Measurements from ENCODE around the gene COPS6. TPM values are rescaled to one million over a fixed set of nuclear protein-coding genes. Genes with fewer than 3 reads are reported as not detected.

Gene COPS6
- total and polyA plus RNA-seq, 2 donors (not counting 1 experiment from before 2014, with no cell fraction given) = 76.5 to 79.6 TPM

GRCh38 chr7:100124301-100125230 lies 35.8 kb downstream of the COPS6 start:
- 58% methylated on average over 2 of the region's 4 CpGs for WGBS (ENCODE audit: insufficient coverage)

More at GRCh38 chr7:100124301-100125230, 35.8 kb downstream of the COPS6 start:
- Histone ChIP-seq H3K27ac (ENCODE audit: low read length in 2 of 2) (peak overlapping the region in 1 of 2 donors; percentile 19), H3K4me1 (ENCODE audit: control insufficient read depth in 2 of 2, insufficient read depth in 2 of 2, low read length in 2 of 2) (peaks cover 29 to 42% of the 10 kb centered on the region in 2 donors), H4K20me1 (ENCODE audit: control insufficient read depth, insufficient read depth, low read length, poor library complexity, severe bottlenecking) (no peaks in the 10 kb centered on the region), H3K36me3 (replicated peaks in 1 of 2; ENCODE audit: control extremely low read depth in 1 of 2, control insufficient read depth in 1 of 2, extremely low read depth in 1 of 2, insufficient read depth in 2 of 2, low read length in 1 of 2) (no peaks in the 10 kb centered on the region), H2AFZ (ENCODE audit: insufficient read depth, low read depth, low read length, poor library complexity, severe bottlenecking) (no peak overlapping the region), H3K9ac (ENCODE audit: low read length) (no peak overlapping the region), H3K4me2 (replicated peaks; ENCODE audit: low read depth, low read length, poor library complexity, severe bottlenecking) (peak overlapping the region; percentile 1), H3K79me2 (ENCODE audit: control insufficient read depth, insufficient read depth, low read length) (peaks cover 23% of the 10 kb centered on the region), H3K27me3 (replicated peaks in 1 of 4; ENCODE audit: control extremely low read depth in 1 of 4, control insufficient read depth in 3 of 4, insufficient read depth in 4 of 4, low read length in 3 of 4) (no peaks in the 10 kb centered on the region), H3K9me3 (ENCODE audit: control extremely low read depth in 1 of 3, control insufficient read depth in 2 of 3, insufficient read depth in 1 of 3, low read length in 2 of 3) (no peaks in the 10 kb centered on the region), H3K4me3 (ENCODE audit: control extremely low read depth in 1 of 5, extremely low read depth in 1 of 5, insufficient read depth in 1 of 5, low read depth in 2 of 5, low read length in 4 of 5) (no peak overlapping the region)
- POLR2A ChIA-PET = interaction anchor here (0.6 to 2.6 kb wide), 6 partner anchors 23 to 490 kb away, joined by 3 to 37 read pairs (median 4); partner anchors contain the start of genes AP4M1, MCM7 and ZCWPW1
- no peak for ATAC-seq (ENCODE audit: low read depth)
- Mint-ChIP-seq H3K4me1 (peaks cover 46% of the 10 kb centered on the region), H3K4me3 (peak overlapping the region; percentile 32), H3K27me3 (no peaks in the 10 kb centered on the region), H3K9me3 (ENCODE audit: insufficient read depth) (no peaks in the 10 kb centered on the region), H3K27ac (peak overlapping the region; percentile 46)
- intact Hi-C loops (cut with micrococcal nuclease) = no loop called here
- CTCF ChIA-PET = interaction anchor here (0.6 to 2.9 kb wide), 7 partner anchors 8 to 773 kb away, joined by 3 to 25 read pairs (median 5); partner anchors contain the start of genes AP4M1 and MCM7
- no peak for TF ChIP-seq CTCF (IDR thresholded peaks at IDR 0.05)
- no peak for TF ChIP-seq EZH2 (IDR thresholded peaks at IDR 0.05; ENCODE audit: borderline replicate concordance, insufficient read depth, low read depth, low read length, poor library complexity, severe bottlenecking)
- no peak for DNase-seq
